Stimulated activated CD4-positive, alpha-beta T cell treated with anti-CD3 and anti-CD28 coated beads, Interleukin-4, amount 100 ng/mL, for 24 hours (primary cell): ENCODE measurements around the gene ZNF407.

ENCODE experiments used
- DNase-seq: peaks from one replicate; pipeline ENCODE4 v3.0.0-alpha.2; 2020

ZNF407 gene

DNA sequence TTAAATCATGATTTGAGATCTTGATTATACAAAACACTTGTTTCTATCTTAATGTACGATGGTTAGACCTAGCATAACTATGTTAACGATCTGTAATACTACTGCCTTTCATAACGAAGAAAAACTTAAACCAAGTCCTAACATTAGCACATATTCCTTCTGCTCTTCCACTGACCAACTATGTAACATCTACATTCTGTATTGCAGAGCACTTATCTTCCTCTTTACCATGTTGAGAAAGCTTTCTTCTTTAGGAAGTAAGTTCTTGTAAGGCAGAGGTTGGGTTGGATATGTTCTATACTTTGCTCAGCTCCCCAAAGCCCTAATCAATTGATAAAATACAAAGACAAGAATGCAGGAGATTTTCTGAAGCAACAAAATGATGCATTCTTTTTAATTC is 7.9 kb upstream of the ZNF407 start:
- DNase-seq, result no peak

DNA sequence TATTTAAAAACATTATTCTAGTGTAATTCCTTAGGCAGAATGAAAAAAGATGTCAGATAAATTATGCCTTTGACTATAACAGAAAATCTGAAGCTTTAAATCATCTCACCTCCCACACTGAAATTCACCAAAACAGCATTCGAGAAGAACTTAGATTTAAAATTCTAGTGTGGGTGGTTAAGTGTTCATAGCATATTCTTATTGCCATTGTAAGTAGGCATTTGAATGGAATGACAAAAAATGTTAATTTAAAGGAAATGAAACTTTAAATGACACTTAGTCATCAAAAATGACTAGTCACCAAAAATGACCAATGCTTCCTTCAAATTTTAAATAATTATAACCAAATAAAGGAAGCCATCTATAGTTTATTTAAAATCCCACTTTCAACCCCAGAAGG is 7.0 kb upstream of the ZNF407 start:
- DNase-seq, result no peak

DNA sequence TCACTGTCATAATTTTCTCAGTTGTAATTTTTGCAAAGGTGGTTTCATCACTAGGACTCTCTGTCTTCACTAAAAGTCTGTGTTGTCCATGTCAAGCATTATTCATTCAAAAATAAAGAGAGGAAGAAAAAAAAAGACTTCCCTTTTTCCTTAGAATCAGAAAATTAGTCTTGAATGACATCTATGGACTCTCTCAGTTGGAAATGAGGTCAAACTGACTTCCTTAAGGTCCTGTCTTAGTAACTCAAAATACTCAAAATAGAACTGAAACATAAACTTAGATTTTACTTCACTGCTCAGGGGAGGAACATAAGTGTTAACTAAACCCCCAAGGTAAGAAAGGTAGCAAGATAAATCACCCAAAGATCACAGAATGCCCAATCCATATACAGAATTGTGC is 2.2 kb upstream of the ZNF407 start:
- DNase-seq, result no peak

DNA sequence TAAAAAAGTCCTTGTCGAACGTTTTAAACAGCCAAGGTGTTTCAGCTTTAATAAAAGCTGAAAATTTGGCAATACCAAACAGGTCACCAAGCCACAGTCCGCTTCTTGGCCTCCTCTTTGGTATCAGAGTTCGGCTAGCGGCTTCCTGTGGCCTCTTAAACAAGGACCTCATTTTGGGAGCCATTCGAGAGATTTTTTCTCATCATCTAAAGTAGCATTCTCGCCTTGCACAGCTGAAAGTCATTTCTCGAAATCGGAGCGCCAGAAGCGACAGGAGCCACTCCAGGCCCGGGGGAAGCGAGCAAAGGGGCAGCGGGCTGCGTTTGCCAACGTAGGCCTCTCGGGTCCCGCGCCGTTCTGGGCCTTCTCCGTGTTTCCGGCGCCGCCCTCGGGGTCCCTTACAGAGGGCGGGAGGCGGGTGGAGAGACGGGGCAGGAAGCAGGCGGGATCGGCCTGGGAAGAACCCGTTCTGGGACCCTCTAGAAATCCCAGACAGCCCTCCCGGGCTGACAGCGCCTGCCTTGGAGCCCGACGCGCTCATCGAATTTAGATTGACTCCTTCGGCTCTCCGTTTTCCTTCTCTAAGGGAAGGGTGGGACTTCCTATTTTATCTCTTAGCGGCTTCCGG is 522 bp upstream of the ZNF407 start:
- peak; percentile 72 for DNase-seq

DNA sequence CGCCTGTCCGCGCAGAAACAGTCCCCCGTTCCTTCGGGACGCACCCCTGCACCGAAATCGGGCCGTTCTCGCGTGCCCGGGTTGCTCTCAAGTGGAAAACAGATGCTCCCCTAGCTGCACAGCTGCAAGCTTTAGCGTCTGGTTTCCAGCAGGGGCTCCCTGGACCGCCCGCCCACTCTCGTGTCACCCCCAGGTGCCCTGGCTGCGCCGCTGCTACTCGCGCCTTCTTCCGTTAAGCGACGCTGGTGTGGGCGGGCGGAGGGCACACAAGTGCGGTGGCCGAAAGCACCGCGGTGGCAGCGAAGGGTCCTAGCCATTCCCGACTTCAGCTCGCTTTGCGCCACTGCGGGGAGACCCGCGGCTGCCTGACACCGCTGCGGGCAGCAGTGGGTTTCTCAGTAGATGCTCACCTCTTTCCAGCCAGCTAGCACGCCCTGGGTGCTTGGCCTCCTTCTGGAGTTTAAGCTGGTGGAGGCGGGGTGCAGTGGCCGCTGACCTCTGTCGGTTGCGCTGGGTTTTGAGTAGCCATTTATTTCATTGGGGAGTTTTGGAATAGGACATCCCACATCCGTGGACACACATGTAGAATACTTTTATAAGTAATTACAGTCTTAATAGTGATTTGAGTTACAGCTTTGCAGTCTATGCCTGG is 806 bp downstream of the ZNF407 start:
- peak; percentile 73 for DNase-seq

DNA sequence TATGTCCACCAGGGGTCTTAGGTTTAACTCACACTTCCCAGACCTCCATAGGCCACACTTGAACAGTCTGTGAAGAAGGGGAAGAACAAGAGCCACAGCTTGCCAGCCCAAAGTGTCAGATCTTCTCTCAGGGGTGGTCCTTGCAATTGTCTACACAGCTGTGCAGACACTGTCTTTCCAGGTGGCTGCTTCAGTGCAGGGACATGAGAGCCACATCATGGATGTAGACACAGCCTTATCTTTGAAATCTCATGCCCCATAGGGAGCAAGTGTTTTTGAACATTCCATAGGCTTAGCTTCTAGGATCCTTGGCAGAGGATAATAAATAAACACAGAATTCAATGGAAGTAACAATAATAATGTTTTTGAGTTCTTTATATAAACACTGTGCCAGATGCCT is 6.7 kb downstream of the ZNF407 start:
- no peak for DNase-seq

DNA sequence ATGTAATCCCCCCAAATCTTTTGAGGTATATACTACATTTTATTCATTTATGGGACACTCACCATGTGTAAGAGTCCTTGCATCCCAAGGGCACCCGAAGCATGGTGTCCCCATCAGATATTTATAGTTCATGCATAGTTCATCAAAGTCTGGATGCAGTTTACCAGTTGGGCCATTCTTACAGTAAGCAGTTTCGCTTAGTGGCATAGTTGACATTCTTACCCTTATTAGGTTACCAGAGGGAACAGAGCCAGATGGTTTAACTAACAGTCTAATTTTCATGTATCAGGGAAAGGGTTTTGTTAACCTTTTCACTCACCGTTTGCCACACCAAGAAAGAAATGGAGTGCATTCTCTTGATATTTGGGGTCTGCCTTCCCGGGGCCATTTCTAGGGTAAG is 7.1 kb downstream of the ZNF407 start:
- DNase-seq, result no peak

DNA sequence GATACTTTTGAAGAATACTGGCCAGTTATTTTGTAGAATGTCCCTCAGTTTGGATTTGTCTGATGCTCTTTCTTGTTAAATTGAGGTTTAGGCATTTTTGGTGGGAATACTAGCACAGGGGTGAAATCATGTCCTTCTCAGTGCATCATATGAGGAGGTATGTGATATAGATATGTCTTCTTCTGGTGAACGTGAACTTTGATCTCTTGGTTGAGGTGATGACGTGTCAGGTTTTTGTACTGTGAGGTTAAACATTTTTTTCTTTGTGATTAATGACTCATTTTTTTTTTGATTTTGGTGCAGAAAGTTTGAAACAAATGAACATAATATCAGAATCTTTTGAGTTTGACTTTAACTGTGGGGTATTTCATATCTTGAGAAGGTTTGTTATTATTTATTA is 11.0 kb downstream of the ZNF407 start:
- no peak for DNase-seq

DNA sequence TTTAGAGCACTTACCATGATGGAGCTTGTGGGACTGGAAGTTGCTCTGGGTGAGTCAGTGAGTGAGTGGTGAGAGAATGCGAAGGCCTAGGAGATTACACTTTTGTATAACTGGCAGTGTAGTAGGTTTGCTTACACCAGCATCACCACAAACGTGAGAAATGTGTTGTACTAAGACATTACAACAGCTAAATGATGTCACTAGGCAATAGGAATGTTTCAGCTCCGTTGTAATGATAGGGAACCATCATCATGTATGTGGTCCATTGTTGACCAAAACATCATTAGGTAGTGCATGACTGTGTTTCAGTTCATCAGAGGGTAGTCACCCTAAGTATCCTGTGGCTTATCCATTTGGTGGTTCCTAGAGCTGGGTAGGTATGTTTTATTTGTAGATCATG is 11.9 kb downstream of the ZNF407 start:
- DNase-seq, result no peak

DNA sequence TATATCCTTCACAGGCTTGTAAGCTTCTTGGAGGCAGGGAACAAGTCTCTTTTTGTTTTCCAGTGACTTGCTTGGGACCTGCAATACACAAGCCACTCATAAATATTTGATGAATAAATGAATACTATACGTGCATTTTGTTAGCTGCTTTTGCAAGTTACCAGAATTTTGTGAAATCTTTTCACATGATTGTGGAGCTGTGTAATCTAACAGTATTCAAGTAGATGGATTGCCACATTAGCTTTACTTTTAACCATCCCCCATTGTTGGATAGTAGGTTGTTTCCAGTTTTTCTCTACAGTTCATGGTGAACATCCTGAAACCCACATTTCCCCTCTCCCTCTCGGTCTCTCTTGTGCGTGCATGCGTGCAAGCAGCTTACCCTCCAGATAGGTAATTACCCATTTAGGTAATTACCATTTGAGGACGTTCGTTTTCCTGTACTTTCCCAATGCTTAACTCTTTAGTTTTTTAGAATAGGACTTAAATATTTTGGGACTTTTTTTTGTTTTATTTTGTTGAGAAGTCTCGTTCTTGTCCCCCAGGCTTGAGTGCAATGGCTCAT is 12.5 kb downstream of the ZNF407 start:
- DNase-seq, result no peak

DNA sequence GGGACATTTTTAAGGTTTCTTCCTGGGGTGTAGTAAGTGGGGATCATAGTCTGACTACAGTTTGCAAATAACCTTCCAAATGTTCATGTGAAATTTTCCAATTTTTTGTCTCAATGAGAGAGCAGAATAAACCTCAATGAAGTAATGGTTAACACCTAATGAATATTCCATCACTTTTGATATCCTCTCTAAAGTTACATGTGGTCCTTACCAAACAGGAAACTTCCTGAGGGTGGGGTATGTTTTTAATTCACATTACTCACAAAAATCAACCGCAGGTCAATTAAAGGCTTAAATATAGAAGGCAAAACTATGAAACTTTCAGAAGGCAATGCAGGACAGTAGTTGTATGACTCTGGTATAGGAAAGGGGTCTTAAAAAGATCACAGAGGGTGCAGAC is 13.2 kb downstream of the ZNF407 start:
- no peak for DNase-seq

DNA sequence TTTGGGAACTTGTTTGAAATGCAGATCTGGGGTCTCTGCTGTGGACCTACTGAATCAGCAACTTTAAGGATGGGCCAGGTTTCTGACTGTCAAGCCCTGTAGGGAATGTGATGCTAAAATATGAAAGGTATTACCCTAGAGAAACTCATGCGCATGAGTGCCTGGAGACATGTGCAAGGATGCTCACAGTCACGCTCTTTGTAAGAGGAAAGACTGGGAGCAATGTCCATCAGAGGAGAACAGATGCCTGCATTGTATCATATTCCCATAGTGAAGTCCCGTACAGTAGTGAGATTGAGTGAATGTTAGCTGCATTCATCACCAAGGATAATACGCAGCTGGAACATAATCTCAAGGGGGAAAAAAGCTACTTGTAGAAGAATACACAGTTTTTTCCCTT is 14.1 kb downstream of the ZNF407 start:
- no peak for DNase-seq

DNA sequence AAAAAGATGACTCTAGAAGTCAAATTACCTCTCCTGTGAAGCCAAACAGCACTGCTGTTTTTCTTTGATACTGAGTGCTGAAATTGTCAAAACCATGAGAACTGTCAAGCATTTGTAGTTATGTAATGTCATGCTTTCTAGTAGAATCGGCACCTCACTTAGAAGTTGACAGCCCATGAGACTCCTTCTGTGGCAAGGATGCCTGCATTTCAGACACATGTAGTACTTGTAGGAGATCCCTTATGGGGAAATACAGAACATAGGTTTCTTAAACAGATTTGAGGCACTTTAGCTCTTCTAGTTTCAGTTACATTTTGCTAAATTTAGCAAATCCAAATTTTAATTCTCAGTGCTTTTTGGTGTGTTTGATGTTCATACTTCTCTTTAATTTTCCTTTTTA is 15.7 kb downstream of the ZNF407 start:
- DNase-seq, result no peak

DNA sequence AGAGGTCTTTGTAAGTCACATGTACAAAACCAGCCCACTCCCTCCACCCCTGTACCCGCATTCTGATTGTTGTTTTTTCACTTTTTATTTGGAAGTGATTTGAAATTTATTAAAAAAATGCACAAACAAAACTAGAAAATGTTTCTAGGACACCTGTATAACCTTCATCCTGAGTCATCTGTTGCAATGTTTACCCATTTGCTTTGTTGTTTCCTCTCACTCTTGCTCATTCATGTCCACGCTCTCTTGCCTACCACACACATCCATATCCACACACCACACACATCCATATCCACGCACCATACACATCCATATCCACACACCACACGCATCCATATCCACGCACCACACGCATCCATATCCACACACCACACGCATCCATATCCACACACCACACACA is 18.8 kb downstream of the ZNF407 start:
- DNase-seq, result no peak

DNA sequence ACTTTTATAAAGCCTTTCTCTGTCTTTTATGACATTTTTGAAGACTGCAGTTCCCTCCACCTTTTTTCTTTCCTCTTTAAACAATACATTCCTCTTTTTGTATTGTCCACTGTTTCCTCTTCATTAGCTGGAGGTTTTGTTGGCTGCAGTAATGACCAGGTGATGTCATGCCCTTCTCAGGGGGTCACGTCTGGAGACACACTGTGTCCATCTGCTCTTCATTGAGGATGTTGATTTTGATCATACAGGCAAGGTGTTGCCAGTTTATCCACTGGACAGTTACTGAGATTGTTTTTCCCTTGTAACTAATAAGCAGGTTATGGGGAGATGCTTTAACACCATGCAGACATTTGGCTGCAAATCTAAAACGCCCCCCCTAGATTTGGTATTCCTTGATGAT is 19.8 kb downstream of the ZNF407 start:
- no peak for DNase-seq

DNA sequence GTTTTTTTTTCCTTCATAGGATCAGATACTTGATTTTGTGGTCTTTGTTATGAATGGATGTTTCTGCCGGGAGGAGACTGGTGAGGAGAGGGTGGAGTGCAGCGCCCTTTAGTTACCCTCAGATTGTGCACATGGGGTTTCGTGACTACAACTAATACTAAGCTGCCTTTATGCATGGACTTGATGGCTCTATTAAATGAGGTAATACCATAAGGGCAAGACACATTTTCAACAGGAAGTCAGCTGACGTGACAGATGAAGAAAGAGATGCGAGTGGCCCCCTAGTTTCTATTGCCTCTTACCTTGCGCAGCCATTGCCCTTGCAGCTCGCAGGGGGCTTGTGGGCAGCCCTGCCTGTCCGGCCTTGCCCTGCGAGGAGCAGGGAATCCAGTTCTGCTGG is 24.4 kb downstream of the ZNF407 start:
- no peak for DNase-seq

DNA sequence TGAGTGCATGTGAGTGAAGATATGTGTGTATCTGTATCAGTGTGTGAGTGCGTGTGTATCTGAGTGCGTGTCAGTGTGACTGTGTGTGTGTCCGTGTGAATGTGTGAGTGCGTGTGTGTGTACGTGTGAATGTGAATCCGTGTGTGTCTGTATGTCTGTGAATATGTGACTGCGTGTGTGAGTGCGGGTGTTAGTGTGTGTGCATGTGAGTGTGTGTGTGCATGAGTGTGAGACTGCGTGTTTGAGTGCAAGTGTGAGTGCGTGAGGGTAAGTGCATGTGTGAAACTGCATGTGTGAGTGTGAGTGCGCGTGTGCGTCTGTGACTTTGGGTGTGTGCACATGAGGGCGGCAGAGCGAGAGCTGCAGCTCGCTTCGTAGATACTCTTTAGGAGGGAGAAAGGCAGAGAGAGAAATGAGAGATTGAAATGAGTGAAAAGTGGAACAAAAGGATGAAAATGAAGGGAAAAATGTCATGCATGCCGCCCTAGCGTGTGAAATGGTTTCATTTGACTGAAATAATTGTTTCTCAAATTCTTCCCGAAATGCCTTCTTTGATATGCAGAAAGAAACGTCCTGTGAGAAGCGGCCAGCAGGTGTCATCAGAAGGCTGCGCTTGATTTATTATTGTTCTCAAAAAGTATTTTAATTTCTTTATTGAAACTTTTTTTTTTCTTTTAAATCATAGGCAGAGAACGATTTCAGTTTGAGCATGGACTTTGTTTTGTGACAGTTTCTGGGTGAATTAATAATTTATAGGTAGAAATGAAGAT is 25.6 kb downstream of the ZNF407 start:
- no peak for DNase-seq

DNA sequence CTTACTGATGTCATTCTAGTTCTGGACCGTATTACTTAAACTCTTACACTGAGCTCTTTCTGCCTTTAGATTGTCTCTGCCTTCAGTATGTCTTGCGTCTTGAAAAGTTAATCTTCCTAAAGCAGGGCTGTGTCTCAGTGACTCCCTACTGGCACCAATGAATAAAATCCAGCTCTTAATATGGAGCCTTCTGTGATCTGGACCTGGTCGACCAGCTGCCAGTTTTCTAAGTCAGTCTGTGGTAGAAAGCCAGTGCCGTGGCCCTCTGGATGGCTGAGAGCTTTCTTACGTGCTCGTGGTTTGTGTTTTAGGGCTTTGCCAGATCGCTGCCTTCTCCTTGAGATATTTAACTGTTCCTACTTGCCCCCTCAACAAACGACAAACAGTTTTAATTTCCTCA is 26.8 kb downstream of the ZNF407 start:
- no peak for DNase-seq

DNA sequence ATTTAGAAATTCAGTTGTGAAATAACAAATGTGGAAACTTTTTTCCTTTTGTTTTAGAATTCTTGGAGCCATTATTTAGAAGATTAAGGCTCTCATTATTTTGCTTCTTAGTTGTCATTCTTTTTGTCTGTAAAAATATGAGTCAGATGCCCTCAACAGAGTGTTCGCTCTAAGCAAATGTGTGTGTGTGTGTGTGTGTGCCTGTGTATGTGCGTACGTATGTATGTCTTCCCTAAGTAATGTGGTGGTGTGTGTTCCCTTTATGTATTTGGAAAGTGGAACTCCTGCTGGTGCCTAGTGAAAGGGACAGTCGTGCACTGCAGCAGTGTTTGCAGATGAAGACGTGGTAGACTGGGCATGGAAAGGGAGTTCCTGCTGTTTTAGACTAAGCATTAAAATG is 27.5 kb downstream of the ZNF407 start:
- no peak for DNase-seq

DNA sequence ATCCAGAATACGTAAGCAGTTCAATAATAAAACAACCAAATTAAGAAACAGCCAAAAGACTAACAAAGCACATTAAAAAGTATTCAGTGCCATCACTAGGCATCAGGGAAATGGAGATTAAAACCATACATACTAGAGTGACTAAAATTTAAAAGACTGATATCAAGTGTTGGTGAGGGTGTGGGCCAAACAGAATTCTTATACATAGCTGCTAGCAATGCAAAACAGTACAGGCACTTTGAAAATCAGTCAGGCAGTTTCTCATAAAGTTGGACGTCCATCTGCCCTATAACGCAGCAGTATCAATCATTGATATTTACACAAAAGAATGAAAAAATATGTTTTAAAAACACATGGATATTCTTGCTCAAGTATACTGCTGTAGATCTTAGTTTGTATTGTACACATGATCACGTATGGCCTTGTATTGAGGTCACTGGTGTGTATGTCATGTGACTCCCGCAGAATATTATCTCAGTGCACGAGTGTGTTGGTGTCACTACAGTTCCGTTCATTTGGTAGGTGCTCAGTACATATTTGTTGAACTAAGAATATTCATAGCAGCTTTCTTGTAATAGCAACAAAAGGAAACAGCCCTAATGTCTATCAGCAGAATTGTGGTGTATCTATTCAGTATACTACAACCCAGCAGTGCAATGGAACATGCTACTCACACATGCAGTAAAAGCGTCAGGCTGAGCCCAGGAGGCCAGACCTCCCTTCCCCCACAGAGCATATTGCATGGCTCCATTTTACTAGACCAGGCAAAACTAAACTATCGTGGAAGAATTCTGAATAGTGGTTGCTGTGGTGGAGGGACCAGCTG is 28.6 kb downstream of the ZNF407 start:
- no peak for DNase-seq

DNA sequence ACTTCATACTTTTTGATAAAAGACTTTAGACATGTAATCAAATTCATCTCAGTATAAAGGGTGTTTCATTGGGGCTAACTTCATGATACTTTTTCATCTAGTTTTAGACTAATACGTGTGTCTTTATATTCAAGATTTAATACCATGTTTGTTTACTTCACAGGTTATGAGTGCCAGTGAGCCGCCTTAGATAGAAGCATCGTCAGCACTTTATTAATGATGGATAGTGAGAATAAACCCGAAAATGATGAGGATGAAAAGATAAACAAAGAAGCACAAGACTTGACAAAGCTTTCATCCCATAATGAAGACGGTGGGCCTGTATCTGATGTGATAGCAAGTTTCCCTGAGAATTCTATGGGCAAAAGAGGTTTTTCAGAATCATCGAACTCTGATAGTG is 33.1 kb downstream of the ZNF407 start:
- DNase-seq, result no peak

DNA sequence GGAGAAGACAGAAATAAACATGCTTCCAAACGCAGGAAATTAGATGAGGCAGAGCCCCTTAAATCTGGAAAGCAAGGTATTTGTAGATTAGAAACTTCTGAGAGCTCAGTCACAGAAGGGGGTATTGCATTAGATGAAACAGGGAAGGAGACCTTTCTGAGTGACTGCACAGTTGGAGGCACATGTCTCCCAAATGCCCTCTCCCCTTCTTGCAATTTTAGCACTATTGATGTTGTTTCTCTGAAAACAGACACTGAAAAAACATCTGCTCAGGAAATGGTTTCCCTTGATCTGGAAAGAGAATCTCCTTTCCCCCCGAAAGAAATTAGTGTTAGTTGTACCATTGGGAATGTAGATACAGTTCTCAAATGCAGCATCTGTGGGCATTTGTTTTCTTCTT is 33.5 kb downstream of the ZNF407 start:
- no peak for DNase-seq

DNA sequence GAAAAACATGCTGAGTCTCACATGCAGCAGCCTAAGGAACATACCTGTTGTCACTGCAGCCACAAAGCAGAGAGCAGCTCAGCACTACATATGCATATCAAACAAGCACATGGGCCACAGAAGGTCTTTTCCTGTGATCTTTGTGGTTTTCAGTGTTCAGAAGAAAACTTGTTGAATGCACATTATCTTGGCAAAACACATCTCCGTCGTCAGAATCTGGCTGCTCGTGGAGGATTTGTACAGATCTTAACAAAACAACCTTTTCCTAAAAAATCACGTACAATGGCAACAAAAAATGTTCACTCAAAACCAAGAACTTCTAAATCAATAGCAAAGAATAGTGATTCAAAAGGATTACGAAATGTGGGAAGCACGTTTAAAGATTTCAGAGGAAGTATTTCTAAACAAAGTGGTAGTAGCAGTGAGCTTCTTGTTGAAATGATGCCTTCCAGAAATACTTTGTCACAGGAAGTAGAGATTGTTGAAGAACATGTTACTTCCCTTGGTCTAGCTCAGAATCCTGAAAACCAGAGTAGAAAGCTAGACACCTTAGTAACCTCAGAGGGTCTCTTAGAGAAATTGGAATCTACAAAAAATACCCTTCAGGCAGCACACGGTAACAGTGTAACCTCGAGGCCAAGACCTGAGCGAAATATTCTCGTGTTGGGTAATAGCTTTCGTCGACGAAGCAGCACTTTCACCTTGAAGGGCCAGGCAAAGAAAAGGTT is 34.1 kb downstream of the ZNF407 start:
- DNase-seq, result no peak
